Spleen (tissue), 7 donors: ENCODE results near the gene DUSP15.

Experiments used
- CTCF ChIP-seq, 11 experiments: fragments of 200-600 bp in 7 of 11; fragments of 450-650 bp in 4 of 11; sonication (generic) in 4 of 11; IDR thresholded peaks in 8 of 11; conservative IDR thresholded peaks in 3 of 11; 1 replicate in 7 of 11; 2 replicates in 4 of 11; pipeline versions ENCODE4 v1.4.0 to v1.8.0; 2016 to 2021; ENCODE audit warnings: antibody characterized with exemption in 11 of 11, inconsistent platforms in 4 of 11, mild to moderate bottlenecking in 1 of 11
- POLR2A ChIP-seq, 3 donors: fragments of 450-650 bp; IDR thresholded peaks; one replicate each; pipeline ENCODE4 v1.5.1; 2017; ENCODE audit warnings: antibody characterized with exemption in 3 of 3, mild to moderate bottlenecking in 1 of 3
- POLR2AphosphoS5 ChIP-seq, 3 donors: sonication (generic); formaldehyde crosslinking; IDR thresholded peaks; one replicate each; pipeline ENCODE4 v1.5.1; 2017; ENCODE audit warnings: antibody characterized with exemption in 3 of 3
- donor health status: DM: no; HTN: no; CAD: no; lungs with moderate emphysema.
- donor health status: DM: no; HTN: no; CAD: no.
- donor health status: DM: no; HTN: no; CAD: no.

GRCh38 chr20:31815408-31816188 is 54.7 kb downstream of the DUSP15 start:
- TF ChIP-seq CTCF (IDR thresholded peaks at IDR 0.05 in 8 of 11, conservative IDR thresholded peaks at IDR 0.05 in 3 of 11) (no peak), POLR2A (IDR thresholded peaks at IDR 0.05) (no peak), POLR2AphosphoS5 (IDR thresholded peaks at IDR 0.05) (no peak)
